ENCODE data around the gene FRMD4B.
"Not testable (repeated sequence)": the region's sequence is repeated elsewhere in the genome, so short reads cannot be mapped to it uniquely, and the experiment has no call there.

FRMD4B gene

GRCh38 chr3:69282181-69282580 is 103.7 kb downstream of the FRMD4B start:
- no peak for DNase-seq (ENCODE audit: low read depth)

GRCh38 chr3:69277403-69277802 is 108.5 kb downstream of the FRMD4B start:
- not testable (repeated sequence) for DNase-seq (ENCODE audit: low read depth)

GRCh38 chr3:69276884-69277283 is 109.0 kb downstream of the FRMD4B start:
- no peak for DNase-seq (ENCODE audit: low read depth)

- not testable (repeated sequence) for DNase-seq (ENCODE audit: low read depth)
Measured at GRCh38 chr3:69276191-69276590, 109.7 kb downstream of the FRMD4B start.

- DNase-seq (ENCODE audit: low read depth), result no peak
Measured at GRCh38 chr3:69273896-69274295, 112.0 kb downstream of the FRMD4B start.

GRCh38 chr3:69272556-69272955 is 113.3 kb downstream of the FRMD4B start:
- DNase-seq (ENCODE audit: low read depth), result no peak

GRCh38 chr3:69271098-69271497 is 114.8 kb downstream of the FRMD4B start:
- no peak for DNase-seq (ENCODE audit: low read depth)

- no peak for DNase-seq (ENCODE audit: low read depth)
Measured at GRCh38 chr3:69266585-69266984, 119.3 kb downstream of the FRMD4B start.

GRCh38 chr3:69266071-69266470 is 119.8 kb downstream of the FRMD4B start:
- not testable (repeated sequence) for DNase-seq (ENCODE audit: low read depth)

- DNase-seq (ENCODE audit: low read depth), result not testable (repeated sequence)
Measured at GRCh38 chr3:69260843-69261405, 125.0 kb downstream of the FRMD4B start.

GRCh38 chr3:69260216-69260787 is 125.6 kb downstream of the FRMD4B start:
- no peak for DNase-seq (ENCODE audit: low read depth)

GRCh38 chr3:69259125-69259524 is 126.8 kb downstream of the FRMD4B start:
- no peak for DNase-seq (ENCODE audit: low read depth)

- no peak for DNase-seq (ENCODE audit: low read depth)
Measured at GRCh38 chr3:69255928-69256327, 130.0 kb downstream of the FRMD4B start.

GRCh38 chr3:69254351-69254750 is 131.5 kb downstream of the FRMD4B start:
- DNase-seq (ENCODE audit: low read depth), result no peak

GRCh38 chr3:69252631-69253030 is 133.3 kb downstream of the FRMD4B start:
- no peak for DNase-seq (ENCODE audit: low read depth)

GRCh38 chr3:69252141-69252540 is 133.7 kb downstream of the FRMD4B start:
- DNase-seq (ENCODE audit: low read depth), result no peak

GRCh38 chr3:69251078-69251805 is 134.6 kb downstream of the FRMD4B start:
- DNase-seq (ENCODE audit: low read depth), result no peak

- peak; percentile 39 for DNase-seq (ENCODE audit: low read depth)
Measured at GRCh38 chr3:69250014-69250413, 135.9 kb downstream of the FRMD4B start.

GRCh38 chr3:69249001-69249400 is 136.9 kb downstream of the FRMD4B start:
- no peak for DNase-seq (ENCODE audit: low read depth)

- no peak for DNase-seq (ENCODE audit: low read depth)
Measured at GRCh38 chr3:69248436-69248835, 137.5 kb downstream of the FRMD4B start.

- no peak for DNase-seq (ENCODE audit: low read depth)
Measured at GRCh38 chr3:69246612-69247011, 139.3 kb downstream of the FRMD4B start.

- DNase-seq (ENCODE audit: low read depth), result no peak
Measured at GRCh38 chr3:69244039-69244438, 141.8 kb downstream of the FRMD4B start.

- DNase-seq (ENCODE audit: low read depth), result no peak
Measured at GRCh38 chr3:69241769-69242168, 144.1 kb downstream of the FRMD4B start.

Measured in T-helper 22 cell (primary cell).